Thyroid gland (tissue), 4 donors: ENCODE measurements around the gene ATP2A3. TPM values are rescaled to one million over a fixed set of nuclear protein-coding genes. Genes with fewer than 3 reads are reported as not detected.
"Not testable (repeated sequence)": the region's sequence is repeated elsewhere in the genome, so short reads cannot be mapped to it uniquely, and the experiment has no call there.

Source experiments
- DNase-seq, 2 donors: peaks; one replicate each; pipeline ENCODE4 v3.0.0-alpha.2; 2019
- H3K27ac ChIP-seq, 3 donors: fragments of 200-600 bp; sonication (generic); 1 replicate in 2 of 3; 2 replicates in 1 of 3; pipeline ENCODE4 v1.5.1; 2016 to 2019; ENCODE audit warnings: mild to moderate bottlenecking in 1 of 3, moderate library complexity in 1 of 3
- H3K27me3 ChIP-seq: fragments of 200-600 bp; sonication (generic); one replicate; pipeline ENCODE4 v1.5.1; 2019
- H3K36me3 ChIP-seq, 2 donors: fragments of 200-600 bp; sonication (generic); one replicate each; pipeline ENCODE4 v1.5.1; 2016 to 2019
- H3K4me1 ChIP-seq, 2 donors: fragments of 200-600 bp; sonication (generic); one replicate each; pipeline ENCODE4 v1.5.1; 2017 to 2019
- H3K4me3 ChIP-seq, 3 donors: fragments of 200-600 bp; sonication (generic); replicated peaks in 1 of 3; 1 replicate in 2 of 3; 2 replicates in 1 of 3; pipeline ENCODE4 v1.5.1; 2016; ENCODE audit warnings: mild to moderate bottlenecking in 1 of 3
- H3K9me3 ChIP-seq: fragments of 200-600 bp; sonication (generic); one replicate; pipeline ENCODE4 v1.5.1; 2017
- POLR2A ChIP-seq, 2 donors: fragments of 450-650 bp; IDR thresholded peaks; one replicate each; pipeline ENCODE4 v1.6.1; 2017; ENCODE audit warnings: antibody characterized with exemption in 2 of 2, mild to moderate bottlenecking in 2 of 2, moderate library complexity in 1 of 2
- WGBS, 2 donors: methylation state at CpG; one replicate each; pipeline ENCODE4 v1.1.5; 2017; 5-methylcytosine and 5-hydroxymethylcytosine counted together
- intact Hi-C: fragments of 100-400 bp; cut with DNase I; formaldehyde crosslinking; loops from one replicate; pipeline ENCODE4 v1.15.1; 2023
- total RNA-seq, 4 donors: library from RNA; depleted of rRNA; stranded (reverse); fragments of >200 nt; gene quantifications; one replicate each; pipeline ENCODE4 v1.2.3, GENCODE V29; 2016
- TF ChIP-seq, protein P1 (sequence below), 6 experiments: fragments of 200-600 bp in 3 of 6; fragments of 450-650 bp in 3 of 6; sonication (generic) in 3 of 6; IDR thresholded peaks; one replicate each; pipeline ENCODE4 v1.5.1; 2016 to 2019; ENCODE audit warnings: antibody characterized with exemption in 6 of 6, mild to moderate bottlenecking in 2 of 6, inconsistent platforms in 1 of 6, moderate library complexity in 1 of 6

Gene ATP2A3
- total RNA-seq, 4 donors from 2014 or later: 6.9 to 18.6 (median 9.1) TPM

DNA sequence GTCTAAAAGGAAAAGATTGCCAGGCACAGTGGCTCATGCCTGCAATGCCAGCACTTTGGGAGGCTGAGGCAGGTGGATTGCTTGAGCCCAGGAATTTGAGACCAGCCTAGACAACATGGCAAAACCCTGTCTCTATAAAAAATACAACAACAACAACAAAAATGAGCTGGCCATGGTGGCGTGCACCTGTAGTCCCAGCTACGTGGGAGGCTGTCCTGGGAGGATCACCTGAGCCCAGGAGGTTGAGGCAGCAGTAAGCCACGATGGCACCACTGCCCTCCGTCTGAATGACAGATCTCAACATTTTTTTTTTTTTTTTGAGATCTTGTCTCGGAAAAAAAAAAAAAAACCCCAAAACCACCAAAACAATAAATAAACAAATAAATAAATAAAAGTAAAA is 28.1 kb upstream of the ATP2A3 start:
- DNase-seq: no peak
- peaks cover 0 to 10% of the 10 kb centered on the region in 2 donors for H3K4me1 ChIP-seq
- no peak overlapping the region for H3K27ac ChIP-seq
- no peaks in the 10 kb centered on the region for H3K9me3 ChIP-seq
- intact Hi-C loops: no loop called here
- H3K4me3 ChIP-seq: no peak overlapping the region
- TF ChIP-seq POLR2A (IDR thresholded peaks at IDR 0.05): no peak
- TF ChIP-seq, protein P1, sequence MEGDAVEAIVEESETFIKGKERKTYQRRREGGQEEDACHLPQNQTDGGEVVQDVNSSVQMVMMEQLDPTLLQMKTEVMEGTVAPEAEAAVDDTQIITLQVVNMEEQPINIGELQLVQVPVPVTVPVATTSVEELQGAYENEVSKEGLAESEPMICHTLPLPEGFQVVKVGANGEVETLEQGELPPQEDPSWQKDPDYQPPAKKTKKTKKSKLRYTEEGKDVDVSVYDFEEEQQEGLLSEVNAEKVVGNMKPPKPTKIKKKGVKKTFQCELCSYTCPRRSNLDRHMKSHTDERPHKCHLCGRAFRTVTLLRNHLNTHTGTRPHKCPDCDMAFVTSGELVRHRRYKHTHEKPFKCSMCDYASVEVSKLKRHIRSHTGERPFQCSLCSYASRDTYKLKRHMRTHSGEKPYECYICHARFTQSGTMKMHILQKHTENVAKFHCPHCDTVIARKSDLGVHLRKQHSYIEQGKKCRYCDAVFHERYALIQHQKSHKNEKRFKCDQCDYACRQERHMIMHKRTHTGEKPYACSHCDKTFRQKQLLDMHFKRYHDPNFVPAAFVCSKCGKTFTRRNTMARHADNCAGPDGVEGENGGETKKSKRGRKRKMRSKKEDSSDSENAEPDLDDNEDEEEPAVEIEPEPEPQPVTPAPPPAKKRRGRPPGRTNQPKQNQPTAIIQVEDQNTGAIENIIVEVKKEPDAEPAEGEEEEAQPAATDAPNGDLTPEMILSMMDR (IDR thresholded peaks at IDR 0.05): no peak
- H3K27me3 ChIP-seq: no peaks in the 10 kb centered on the region
- 82 to 86% methylated on average over 5 of the region's 5 CpGs for WGBS, 2 donors
- no peaks in the 10 kb centered on the region for H3K36me3 ChIP-seq

DNA sequence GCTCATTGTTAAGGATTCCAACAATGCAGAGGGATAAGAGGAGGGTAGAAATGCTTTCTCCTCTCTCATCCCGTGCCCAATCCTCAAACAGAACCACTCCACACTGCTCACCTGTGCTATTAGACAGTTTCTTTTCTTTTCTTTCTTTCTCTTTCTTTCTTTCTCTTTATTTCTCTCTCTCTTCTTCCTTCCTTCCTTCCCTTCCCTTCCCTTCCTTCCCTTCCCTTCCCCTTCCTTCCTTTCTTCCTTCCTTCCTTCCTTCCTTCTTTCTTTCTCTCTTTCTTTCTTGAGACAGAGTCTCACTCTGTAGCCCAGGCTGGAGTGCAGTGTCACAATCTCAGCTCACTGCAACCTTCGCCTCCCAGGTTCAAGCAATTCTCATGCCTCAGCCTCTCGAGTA is 27.5 kb upstream of the ATP2A3 start:
- H3K27me3 ChIP-seq, H3K36me3 ChIP-seq, DNase-seq, H3K4me3 ChIP-seq, H3K9me3 ChIP-seq, H3K27ac ChIP-seq, intact Hi-C loops: not testable (repeated sequence)
- peaks cover 0 to 16% of the 10 kb centered on the region in 2 donors for H3K4me1 ChIP-seq
- WGBS, 2 donors: 87% methylated on average over 3 of the region's 3 CpGs

DNA sequence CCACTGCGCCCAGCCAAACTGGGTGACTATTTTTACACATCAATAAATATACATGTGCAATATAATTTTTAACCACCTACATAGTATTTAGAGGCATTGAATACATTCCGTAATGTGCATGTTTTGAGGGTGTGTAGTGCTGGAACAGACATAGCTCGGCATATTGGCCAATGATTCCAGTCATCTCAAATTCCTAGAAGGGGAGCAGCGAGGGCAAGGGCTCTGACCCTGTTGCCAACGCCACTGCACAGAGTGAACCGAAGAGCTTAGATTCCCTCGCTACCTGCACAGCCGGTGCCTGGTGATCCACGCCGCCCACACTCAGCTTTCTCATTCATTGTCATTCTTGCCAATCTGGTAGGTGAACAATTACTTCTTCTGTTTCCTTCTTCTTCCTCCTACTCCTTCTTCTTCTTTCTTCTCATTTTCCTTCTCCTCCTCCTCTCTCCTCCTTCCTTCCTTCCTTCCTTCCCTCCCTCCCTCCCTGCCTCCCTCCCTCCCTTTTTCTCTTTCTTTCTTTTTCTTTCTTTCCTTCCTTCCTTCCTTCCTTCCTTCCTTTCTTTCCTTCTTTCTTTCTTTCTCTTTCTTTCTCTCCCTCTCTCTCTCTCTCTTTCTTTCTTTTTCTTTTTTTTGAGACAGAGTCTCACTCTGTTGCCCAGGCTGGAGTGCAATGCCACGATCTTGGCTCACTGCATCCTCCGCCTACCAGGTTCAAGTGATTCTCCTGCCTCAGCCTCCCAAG is 26.3 kb upstream of the ATP2A3 start:
- intact Hi-C loops: no loop called here
- 91 to 92% methylated on average over 12 of the region's 12 CpGs for WGBS, 2 donors
- no peaks in the 10 kb centered on the region for H3K9me3 ChIP-seq
- no peaks in the 10 kb centered on the region for H3K36me3 ChIP-seq
- DNase-seq: no peak
- H3K4me3 ChIP-seq: no peak overlapping the region
- peaks cover 0 to 24% of the 10 kb centered on the region in 2 donors for H3K4me1 ChIP-seq
- no peaks in the 10 kb centered on the region for H3K27me3 ChIP-seq
- TF ChIP-seq, protein P1 (IDR thresholded peaks at IDR 0.05): no peak
- no peak for TF ChIP-seq POLR2A (IDR thresholded peaks at IDR 0.05)
- H3K27ac ChIP-seq: no peak overlapping the region

DNA sequence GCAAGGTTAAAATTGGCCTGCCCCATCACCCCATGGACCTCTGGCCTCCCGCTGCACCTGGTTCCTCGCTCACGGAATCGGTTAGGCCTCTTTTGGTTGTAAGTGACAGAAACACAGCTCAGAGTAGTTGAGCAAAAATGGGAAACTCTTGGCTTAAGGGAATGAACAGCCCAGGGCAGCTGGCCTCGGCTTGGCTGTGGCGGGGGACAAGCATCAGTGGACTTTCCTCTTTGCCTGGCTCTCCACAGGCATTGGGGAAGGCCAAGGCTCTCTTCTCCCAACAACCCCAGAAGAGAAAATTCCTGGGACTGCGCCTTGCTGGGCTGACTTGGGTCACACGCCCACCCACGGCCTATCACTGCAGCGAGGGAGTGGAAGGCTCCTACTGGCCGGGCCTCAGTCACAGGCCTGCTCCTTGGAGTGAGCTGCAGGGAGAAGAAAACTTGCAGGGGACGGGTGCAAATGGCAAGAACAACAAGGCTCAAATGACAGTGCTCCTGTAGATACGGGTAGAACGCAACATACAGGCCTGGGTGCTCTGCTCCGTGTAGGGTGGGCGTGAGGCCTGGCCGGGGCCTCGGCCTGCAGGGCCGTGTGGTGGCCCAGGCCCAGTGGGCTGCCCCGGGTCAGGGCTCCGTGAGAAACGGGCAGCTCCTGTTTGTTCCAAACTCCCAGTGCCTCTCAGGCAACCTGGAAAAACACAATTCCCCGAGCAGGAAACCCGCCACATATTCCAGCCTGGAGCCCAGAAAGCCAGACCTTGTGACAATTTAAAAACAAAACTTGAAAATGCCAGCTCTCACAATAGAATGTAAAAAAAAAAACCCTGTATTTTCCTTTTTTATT is 25.0 kb upstream of the ATP2A3 start:
- WGBS, 2 donors: 79 to 82% methylated on average over 19 to 24 of the region's 24 CpGs
- TF ChIP-seq POLR2A (IDR thresholded peaks at IDR 0.05): no peak
- TF ChIP-seq, protein P1 (IDR thresholded peaks at IDR 0.05): no peak
- peak overlapping the region in 2 of 3 donors; percentile 7 to 49 for H3K27ac ChIP-seq
- H3K36me3 ChIP-seq: no peaks in the 10 kb centered on the region
- intact Hi-C loops: no loop called here
- no peak for DNase-seq
- no peak overlapping the region for H3K4me3 ChIP-seq
- H3K27me3 ChIP-seq: no peaks in the 10 kb centered on the region
- H3K4me1 ChIP-seq: peaks cover 0 to 24% of the 10 kb centered on the region in 2 donors
- no peaks in the 10 kb centered on the region for H3K9me3 ChIP-seq

DNA sequence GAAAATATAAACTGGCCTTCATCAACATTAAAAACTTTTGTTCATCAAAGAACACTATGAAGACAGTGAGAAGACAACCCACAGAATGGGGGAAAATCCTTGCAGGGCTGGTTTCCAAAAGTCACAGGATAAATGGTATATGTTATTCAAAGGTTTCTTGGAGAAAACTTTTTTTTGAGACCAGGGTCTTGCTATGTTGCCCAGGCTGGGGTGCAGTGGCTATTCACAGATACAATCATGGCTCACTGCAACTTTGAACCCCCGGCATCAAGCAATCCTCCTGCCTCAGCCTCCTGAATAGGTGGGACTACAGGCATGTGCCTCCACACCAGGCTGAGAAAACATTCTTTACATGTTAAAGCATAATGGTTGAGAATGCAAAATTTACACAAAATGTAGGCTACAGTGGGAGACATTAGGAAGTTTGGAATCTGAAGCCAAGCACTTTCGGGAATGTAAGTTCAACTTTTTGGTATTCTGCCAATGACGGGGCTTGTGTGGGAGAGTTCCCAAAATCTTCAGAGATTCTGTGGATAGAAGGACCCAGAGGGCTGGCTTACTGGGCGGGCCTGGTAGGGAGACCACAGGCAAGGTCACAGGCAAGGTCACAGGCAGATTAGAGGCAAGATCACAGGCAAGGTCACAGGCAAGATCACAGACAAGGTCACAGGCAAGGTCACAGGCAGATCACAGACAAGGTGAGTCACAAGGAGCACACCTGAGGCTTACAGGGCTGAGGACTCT is 24.2 kb upstream of the ATP2A3 start:
- DNase-seq: no peak
- intact Hi-C loops: no loop called here
- 75 to 83% methylated on average over 4 of the region's 4 CpGs for WGBS, 2 donors
- Histone ChIP-seq H3K9me3 (no peaks in the 10 kb centered on the region), H3K27me3 (no peaks in the 10 kb centered on the region), H3K4me1 (peaks cover 0 to 28% of the 10 kb centered on the region in 2 donors), H3K36me3 (no peaks in the 10 kb centered on the region), H3K27ac (no peak overlapping the region), H3K4me3 (no peak overlapping the region)
- TF ChIP-seq, protein P1 (IDR thresholded peaks at IDR 0.05): no peak
- TF ChIP-seq POLR2A (IDR thresholded peaks at IDR 0.05): no peak
